Activated gamma-delta T cell treated with anti-CD3 and anti-CD28 coated beads, Interleukin-2, amount 50 U/mL, for 16 hours (primary cell): ENCODE data around the gene DPCD.

Source experiments
- DNase-seq: peaks from one replicate; pipeline ENCODE4 v3.0.0-alpha.2; 2020; ENCODE audit warnings: low read depth

DPCD gene

GRCh38 chr10:101587725-101588653 lies at the start of gene DPCD, which contains the start of gene POLL:
DPCD (plus strand) TSS chr10:101588321; CDS start chr10:101588337, 16 bp downstream.
POLL (minus strand) TSS chr10:101588257; CDS start chr10:101587360, 897 bp downstream.
- DNase-seq = peak; percentile 88

- no peak for DNase-seq
Measured at GRCh38 chr10:101538446-101538845, 49.7 kb upstream of the DPCD start.

- DNase-seq = no peak
Measured at GRCh38 chr10:101545898-101546297, 42.2 kb upstream of the DPCD start.

- DNase-seq = no peak
Measured at GRCh38 chr10:101550965-101551364, 37.2 kb upstream of the DPCD start.

GRCh38 chr10:101552442-101552841 lies 35.7 kb upstream of the DPCD start:
- DNase-seq = no peak

- DNase-seq = no peak
Measured at GRCh38 chr10:101557541-101557940, 30.6 kb upstream of the DPCD start.

GRCh38 chr10:101558204-101558603 lies 29.9 kb upstream of the DPCD start:
- no peak for DNase-seq

- DNase-seq = no peak
Measured at GRCh38 chr10:101558671-101559595, 29.2 kb upstream of the DPCD start.

- no peak for DNase-seq
Measured at GRCh38 chr10:101559596-101560297, 28.4 kb upstream of the DPCD start.

GRCh38 chr10:101560298-101561067 lies 27.6 kb upstream of the DPCD start:
- DNase-seq = no peak

- no peak for DNase-seq
Measured at GRCh38 chr10:101561068-101561915, 26.8 kb upstream of the DPCD start.

- no peak for DNase-seq
Measured at GRCh38 chr10:101562231-101562630, 25.9 kb upstream of the DPCD start.

GRCh38 chr10:101563007-101563406 lies 25.1 kb upstream of the DPCD start:
- no peak for DNase-seq

GRCh38 chr10:101563497-101564040 lies 24.6 kb upstream of the DPCD start:
- no peak for DNase-seq

- DNase-seq = no peak
Measured at GRCh38 chr10:101564490-101564991, 23.6 kb upstream of the DPCD start.

- no peak for DNase-seq
Measured at GRCh38 chr10:101565370-101565900, 22.7 kb upstream of the DPCD start.

- no peak for DNase-seq
Measured at GRCh38 chr10:101565936-101566332, 22.2 kb upstream of the DPCD start.

- no peak for DNase-seq
Measured at GRCh38 chr10:101566333-101567164, 21.6 kb upstream of the DPCD start.
